Measurements from ENCODE around the gene MUC4.

The MUC4 gene

GRCh38 chr3:195760345-195761122 lies 51.2 kb downstream of the MUC4 start:
- no peak overlapping the region for H3K4me3 ChIP-seq (ENCODE audit: low read depth, low read length)
- in situ Hi-C loops (cut with HindIII; ENCODE audit: low sequenced_read_pairs): no loop called here
- TF ChIP-seq CTCF (IDR thresholded peaks at IDR 0.05; ENCODE audit: low read depth, low read length): no peak
- no peak for DNase-seq (ENCODE audit: low read depth, low spot score)

GRCh38 chr3:195758721-195759353 lies 52.9 kb downstream of the MUC4 start:
- H3K4me3 ChIP-seq (ENCODE audit: low read depth, low read length): no peak overlapping the region
- DNase-seq (ENCODE audit: low read depth, low spot score): no peak
- no peak for TF ChIP-seq CTCF (IDR thresholded peaks at IDR 0.05; ENCODE audit: low read depth, low read length)
- in situ Hi-C loops (cut with HindIII; ENCODE audit: low sequenced_read_pairs): no loop called here

GRCh38 chr3:195757827-195758226 lies 53.9 kb downstream of the MUC4 start:
- no peak for DNase-seq (ENCODE audit: low read depth, low spot score)
- TF ChIP-seq CTCF (IDR thresholded peaks at IDR 0.05; ENCODE audit: low read depth, low read length): no peak
- H3K4me3 ChIP-seq (ENCODE audit: low read depth, low read length): no peak overlapping the region
- in situ Hi-C loops (cut with HindIII; ENCODE audit: low sequenced_read_pairs): no loop called here

- in situ Hi-C loops (cut with HindIII; ENCODE audit: low sequenced_read_pairs): no loop called here
- H3K4me3 ChIP-seq (ENCODE audit: low read depth, low read length): no peak overlapping the region
- no peak for DNase-seq (ENCODE audit: low read depth, low spot score)
- no peak for TF ChIP-seq CTCF (IDR thresholded peaks at IDR 0.05; ENCODE audit: low read depth, low read length)
Observed at GRCh38 chr3:195757438-195757770, 54.3 kb downstream of the MUC4 start.

GRCh38 chr3:195755791-195756676 lies 55.7 kb downstream of the MUC4 start:
- DNase-seq (ENCODE audit: low read depth, low spot score): no peak
- no peak for TF ChIP-seq CTCF (IDR thresholded peaks at IDR 0.05; ENCODE audit: low read depth, low read length)
- no peak overlapping the region for H3K4me3 ChIP-seq (ENCODE audit: low read depth, low read length)
- in situ Hi-C loops (cut with HindIII; ENCODE audit: low sequenced_read_pairs): no loop called here

GRCh38 chr3:195755391-195755790 lies 56.3 kb downstream of the MUC4 start:
- in situ Hi-C loops (cut with HindIII; ENCODE audit: low sequenced_read_pairs): no loop called here
- DNase-seq (ENCODE audit: low read depth, low spot score): no peak
- H3K4me3 ChIP-seq (ENCODE audit: low read depth, low read length): no peak overlapping the region
- no peak for TF ChIP-seq CTCF (IDR thresholded peaks at IDR 0.05; ENCODE audit: low read depth, low read length)

Measured in astrocyte of the spinal cord (primary cell).